GM19035 (cell line): ENCODE measurements around the gene CARD19.
A peak's percentile ranks its signal among the peaks of the same experiment; 100 is the strongest.
"Not testable (repeated sequence)": the region's sequence is repeated elsewhere in the genome, so short reads cannot be mapped to it uniquely, and the experiment has no call there.

Source experiments
- ATAC-seq: cut with Tn5 transposase; IDR thresholded peaks from one replicate; pipeline ENCODE4 v1.9.1; 2021; ENCODE audit not compliant: unreplicated experiment

Gene CARD19

DNA sequence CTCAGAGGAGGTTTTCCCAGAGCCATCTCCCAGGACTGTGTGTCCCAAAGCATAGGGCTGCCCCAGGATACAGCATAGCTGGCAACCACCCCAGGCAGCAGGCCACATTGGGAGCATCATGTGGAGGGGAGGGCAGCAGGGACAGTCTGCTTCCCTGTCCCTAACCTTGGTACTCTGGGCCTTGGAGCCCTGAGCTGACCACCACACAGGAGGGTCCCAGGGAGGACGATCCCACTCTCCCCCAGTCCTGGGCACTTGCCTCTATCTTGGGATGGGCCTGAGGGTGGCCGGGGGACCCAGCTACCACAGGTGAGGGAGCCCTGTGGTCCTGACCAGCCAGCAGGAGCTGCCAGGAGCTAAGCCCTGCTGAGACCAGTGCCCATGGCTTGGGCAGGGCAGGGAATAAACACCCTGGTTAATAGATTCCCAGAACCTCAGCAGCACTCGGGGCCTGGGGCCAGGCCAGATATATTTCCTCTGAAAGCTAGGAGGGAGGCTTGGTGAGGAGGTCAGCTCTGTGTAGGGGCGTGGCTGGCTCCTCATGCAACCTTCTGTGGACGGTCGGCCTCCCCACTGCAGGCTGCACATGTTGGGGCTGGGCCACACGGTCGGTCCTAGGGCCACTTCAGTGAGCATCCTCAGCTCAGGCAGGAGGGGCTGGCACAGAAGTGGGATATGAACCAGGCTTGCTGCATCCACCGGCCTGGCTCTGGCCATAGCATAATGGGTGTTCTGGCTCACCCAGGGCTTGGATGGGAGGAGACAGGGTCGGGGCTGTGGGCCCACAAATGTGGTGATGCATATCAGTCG lies 33.9 kb downstream of the CARD19 start:
- no peak for ATAC-seq

DNA sequence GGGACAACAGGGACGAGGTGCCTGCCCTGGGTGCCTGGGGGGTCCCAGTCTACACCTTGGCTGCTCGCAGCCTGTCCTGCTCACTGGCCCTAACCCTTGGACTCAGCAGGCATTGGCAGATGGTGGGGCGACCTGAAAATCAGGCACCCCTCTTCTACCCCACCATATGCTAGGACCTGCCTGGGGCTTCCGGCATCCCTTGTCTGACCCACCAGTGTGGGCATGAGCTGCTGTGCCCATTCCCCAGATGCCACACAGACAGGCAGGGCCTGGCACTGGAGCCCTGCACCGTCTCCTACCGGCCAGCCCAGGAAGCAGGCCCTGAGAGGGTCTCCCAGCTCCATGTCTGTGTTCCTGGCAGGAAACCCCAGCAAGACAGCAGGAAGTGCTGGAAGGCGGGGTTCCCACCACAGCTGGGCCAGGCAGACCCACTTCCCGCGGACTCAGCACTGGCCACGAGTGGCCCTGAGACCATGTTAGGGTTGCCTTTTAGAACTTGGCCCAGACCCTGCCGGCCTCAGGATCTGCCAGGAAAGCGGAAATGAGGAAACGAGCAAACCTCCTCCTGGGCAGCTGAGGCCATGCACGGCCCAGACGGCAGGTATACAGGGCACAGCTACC lies 35.0 kb downstream of the CARD19 start:
- ATAC-seq, result no peak

DNA sequence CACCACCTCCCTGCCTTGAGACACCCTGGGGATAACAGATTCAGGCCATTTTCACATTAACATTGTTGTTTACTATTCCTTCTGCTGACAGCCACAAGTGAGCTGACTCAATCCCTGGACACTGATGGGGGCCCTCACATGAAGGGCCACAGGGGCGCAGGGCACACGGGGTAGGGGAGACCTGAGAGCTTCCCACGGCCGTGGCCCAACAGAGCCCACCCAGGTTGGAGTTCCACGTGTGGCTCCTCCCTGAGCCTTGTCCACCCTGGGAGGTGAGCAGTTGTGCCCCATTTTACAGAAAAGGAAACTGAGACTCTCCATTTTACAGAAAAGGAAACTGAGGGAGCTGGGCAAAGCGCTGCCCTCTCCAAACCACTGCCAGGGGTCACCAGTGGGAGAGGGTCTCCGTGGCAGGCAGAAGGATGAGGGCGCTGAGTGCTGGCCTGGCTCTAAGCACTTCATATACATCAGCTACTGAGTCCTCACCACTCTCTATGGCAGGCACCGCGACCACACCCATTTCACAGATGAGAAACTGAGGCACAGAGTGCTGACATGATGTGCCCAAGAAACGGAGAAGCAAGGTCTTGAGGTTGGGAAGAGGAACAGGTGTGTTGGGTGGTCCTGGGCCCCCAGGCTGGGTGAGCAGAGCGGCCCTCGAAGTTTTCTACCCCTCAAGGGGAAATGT lies 35.7 kb downstream of the CARD19 start:
- no peak for ATAC-seq

DNA sequence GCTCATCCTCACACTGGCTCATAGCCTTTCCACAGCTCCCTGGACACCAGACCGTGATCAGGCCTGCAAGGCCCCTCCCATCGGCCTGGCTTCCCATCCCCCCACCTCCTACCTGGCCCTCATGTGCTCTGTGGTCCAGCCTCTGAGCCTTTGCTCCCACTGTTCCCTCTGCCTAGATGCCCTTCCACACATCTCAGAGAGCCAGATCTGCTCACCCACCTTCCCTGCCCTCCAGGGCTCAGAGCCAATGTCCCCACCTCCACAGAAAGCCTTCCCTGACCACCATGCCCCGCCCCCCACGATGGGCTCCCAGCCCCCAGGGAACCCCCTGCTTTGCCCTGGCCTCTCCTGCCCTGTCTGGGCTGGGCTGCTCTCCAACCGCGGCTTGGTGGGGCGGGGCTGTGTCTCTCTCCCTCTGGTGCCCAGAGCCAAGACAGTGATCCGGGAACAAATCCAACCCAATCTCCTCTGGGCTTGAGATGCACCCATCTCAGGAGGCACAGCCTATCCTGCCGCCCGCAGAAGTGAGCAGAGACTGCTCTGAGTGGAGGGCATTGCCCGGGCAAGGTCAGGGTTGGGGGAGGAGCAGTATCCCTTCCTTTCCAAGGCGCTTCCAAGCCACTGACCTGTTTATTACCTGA lies 36.4 kb downstream of the CARD19 start:
- no peak for ATAC-seq

DNA sequence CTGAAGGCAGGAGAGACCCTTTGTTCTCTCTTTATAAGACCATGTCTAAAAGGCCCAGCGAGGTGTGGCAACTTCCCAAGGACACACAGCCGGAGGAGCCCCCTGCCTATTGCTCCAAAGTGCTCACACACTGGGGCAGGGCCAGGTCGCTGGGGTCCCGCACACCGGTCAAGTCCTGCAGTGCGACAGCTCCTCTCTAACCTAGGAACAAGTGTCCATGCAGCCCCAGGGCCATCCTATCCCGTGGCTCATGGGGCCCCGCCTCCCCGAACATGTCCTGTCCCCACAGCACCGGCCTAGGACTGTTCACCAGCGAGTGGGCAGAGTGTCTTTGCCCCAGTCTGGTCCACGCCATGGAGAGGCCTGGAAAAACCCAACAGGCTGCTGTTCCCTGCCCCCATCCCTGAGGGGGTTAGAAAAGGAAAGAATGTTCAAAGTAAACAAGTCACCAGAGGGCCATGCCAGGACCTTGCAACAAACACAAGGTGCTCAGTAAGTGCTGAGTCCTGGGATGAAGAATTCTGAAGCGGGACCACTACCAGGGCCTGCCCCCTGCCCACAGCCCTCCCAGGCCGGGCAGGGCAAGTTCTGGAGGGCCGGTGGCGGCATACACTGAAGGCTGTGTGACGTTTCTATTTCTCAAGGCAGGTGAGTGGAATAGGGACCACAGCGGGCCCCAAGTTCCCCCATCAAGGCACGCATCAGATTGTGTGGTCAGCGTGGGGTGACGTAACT lies 37.1 kb downstream of the CARD19 start:
- ATAC-seq, result no peak

DNA sequence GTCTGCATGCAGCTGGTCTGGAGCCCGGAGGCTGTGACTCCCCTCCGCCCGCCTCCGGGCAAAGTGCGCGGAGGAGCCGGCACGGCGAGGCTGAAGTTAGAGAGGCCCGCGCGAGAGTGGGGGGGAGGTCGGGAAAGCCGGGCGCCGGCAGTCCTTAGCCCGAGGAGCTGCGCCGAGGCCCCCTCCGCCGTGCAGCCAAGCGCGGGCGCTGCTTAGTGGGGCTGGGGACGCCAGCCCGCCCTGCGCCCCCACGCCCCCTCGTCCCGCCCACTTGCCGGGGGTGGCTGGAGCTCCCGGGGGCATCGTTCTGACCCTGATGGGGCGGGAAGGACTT lies 37.6 kb downstream of the CARD19 start:
- ATAC-seq, result peak; percentile 50

DNA sequence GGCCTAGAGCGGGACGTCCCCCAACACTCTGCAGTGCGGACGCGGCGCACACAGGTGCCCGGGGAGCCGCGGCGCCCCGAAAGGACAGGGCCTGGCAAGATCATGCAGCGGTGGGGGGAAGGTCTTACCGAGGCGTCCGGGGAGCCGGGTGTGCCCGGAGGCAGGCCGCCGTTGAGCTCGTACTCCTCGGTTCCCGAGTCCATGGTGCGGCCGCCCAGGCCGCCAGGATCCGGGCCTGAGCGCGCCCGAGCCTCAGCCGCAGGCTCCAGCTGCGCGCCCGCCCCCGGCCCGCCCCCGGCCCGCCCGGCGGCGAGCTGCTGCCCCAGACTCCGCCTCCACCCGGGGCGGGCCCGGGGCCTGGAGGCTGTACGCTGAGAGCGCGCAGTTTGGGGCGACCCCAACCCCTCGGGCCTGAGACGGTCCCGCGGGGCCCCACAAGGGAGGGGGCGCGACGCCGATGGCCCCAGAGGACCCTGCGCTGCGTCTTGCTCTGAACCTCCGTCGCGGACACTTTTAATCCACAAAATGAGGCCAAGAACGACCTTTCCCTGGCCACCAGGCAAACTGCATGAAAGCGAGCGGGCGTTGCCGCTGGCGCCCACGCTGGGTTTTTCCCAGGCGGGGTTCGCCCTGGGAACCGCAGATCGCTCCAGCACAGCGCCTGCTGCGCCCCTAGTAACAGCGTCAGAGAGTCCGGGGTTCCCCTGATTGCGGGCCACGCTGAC lies 38.2 kb downstream of the CARD19 start, which contains the start of gene NINJ1:
NINJ1 (minus strand) TSS at position 237 of the 725 bp plus-strand sequence; CDS start at position 203, 34 bp downstream.
- ATAC-seq, result peak; percentile 73

DNA sequence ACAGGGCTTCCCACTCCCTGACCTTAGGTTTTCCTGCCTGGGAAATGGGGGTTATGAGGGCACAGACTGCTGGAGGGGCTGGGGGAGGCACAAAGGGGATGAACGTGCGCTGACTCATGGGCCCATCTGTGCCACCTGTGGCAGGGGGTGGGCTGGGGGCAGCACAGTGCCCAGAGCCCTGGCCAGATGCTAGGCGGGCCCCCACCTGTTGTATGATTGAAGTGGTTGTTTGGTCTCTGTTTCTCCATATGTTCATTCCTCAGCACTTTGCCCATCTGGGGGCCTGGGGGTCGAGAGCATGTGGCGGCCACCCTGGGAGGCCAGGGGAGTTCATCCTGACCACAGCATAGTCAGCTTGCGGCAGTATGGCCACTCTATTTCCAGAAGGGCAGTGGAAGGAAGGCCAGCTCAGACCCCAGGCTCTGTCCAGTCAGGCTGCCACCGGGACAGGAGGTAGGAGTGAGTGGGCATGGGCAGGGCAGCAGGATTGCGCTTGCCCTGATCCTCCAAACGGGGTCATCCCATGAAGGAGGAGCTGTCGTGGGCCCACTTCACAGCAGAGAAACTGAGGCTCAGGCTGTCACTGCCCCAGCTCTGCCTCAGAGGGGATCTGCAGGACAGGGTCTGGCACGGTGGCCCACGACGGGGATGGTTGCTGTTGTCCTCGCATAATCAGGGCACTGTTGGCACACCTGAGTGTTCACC lies 38.9 kb downstream of the CARD19 start:
- ATAC-seq, result no peak

DNA sequence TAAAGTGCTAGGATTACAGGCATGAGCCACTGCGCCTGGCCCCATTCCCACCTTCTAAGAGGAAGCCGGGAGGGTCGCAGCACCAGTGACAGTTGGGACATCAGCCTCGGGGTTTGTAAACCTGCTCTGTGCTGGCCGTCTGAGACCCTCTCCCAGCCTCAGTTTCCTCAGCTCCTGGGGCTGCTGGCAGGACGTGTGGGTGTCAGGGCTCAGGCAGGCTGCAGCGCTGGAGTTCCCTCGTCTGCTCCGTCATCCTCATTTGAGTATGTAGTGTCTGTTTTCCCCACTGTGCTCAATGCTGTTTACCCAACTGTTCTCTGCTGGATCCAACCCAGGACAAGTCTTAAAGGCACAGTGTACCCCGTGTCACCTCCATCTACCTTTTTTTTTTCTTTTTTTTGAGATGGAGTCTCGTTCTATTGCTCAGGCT lies 40.0 kb downstream of the CARD19 start:
- no peak for ATAC-seq

DNA sequence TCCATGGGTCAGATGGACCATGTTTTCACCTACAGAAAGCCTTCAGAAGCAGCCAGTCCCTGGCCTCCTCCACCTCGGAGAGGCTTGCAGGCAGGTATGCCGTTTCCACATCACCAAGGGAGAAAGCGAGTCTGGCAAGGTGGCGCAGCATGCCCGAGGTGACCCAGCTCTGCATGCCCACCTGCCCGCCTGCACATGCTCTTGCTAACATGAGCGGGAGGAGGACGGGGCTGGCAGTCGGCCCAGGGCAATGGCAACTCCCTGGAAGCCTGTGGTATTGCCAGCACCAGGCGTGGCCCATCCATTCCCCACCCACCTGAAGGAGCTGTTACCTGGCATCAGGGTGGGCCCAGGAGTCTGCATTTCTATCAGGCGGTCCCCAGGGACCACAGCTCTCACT lies 41.3 kb downstream of the CARD19 start:
- ATAC-seq, result no peak

DNA sequence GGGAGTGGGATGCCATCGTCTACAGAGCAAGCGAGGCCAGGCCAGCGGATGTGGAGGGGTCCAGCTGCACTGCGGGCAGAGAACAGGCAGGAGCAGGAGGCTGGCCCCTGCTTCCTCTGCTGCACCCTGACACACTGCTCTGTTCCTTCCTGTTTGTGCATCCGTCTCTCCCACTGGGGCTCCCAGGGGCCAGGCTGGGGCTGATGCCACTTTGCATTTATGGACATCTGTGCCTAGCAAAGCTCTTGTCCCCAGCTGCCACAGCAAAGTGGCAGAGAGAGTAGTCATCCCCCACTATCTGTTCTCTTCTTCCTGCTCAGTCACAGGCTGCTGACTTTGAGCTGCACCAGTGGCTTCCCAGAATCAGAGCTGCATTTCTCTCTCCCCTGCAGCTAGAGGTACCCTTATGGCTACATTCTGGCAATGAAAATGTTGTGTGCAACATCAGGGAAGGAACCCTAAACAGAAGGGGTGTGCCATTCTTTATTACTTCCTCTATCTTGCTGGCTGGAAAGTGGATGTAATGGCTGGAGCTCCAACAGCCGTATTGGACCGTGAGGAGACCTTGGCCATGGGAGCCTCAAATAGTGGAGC lies 42.3 kb downstream of the CARD19 start:
- no peak for ATAC-seq

DNA sequence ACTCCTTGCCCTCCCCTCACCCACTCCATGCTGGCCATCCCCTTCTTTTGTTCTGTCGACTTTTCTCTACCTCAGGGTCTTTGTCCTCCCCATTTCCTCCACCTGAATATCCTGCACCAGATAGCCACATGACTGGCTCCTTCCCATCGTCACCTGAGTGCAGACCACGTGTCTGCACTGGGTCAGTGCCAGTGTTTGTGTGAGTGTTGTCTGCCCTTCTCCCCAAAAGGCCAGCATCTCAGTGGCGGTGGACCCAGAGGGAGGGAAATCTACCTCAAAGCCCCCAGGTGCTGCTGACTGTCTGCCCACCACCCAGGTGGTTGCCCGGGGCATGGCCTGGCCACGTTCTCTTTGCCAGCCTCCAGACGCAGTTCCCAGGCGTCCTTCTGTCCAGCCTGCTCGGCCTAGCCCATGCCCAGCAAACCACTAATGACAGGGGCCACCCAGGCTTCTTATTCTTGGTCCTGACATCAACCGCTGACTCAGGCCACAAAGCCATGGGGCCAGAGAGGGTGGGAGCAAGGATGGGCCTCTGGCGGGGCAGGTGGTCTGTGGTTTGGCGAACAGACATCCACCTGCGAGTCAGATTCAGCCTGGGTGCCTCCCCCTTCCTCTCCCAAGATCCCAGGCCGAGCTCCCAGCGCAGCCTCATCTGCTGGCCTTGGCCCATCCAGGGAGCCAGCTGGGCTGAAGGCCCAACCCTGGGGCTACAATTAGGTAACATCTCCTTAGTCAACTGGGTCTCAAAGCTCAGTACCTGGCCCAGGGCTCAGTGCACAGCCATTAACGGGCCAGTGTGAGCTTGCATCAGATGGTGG lies 43.6 kb downstream of the CARD19 start:
- ATAC-seq, result no peak

DNA sequence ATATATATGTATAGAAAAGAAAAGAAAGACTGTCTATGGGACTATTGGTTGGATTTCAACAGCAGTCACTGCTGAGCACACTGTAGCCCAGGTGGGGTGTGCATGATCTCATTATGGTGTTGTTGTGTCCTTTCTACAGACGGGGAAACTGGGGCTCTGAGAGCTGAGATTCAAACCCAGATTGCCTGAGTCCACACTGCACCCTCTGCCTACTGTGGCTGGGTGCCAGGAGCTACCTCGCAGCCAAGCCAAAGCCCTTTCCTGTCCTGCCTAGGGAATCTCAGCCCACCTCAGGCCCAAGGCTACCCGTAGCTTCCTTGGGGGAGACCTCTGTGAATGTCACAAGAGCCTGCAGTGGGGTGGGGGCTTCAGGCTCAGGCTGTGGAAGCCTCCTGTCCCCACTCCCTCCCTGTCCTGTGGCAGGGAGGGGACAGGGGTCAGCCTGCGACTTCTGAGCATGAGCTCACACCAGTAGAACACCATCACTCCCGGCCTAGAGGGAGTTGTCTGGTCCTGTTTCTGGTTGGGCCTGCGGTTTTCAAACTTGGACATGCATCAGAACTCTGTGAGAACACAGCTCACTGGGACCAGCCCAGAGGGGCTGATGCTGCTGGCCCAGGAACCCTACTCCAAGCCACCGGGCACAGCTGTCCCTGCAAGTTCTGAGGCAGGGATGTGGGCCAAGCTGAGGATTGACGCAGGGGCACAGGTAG lies 45.9 kb downstream of the CARD19 start:
- no peak for ATAC-seq

DNA sequence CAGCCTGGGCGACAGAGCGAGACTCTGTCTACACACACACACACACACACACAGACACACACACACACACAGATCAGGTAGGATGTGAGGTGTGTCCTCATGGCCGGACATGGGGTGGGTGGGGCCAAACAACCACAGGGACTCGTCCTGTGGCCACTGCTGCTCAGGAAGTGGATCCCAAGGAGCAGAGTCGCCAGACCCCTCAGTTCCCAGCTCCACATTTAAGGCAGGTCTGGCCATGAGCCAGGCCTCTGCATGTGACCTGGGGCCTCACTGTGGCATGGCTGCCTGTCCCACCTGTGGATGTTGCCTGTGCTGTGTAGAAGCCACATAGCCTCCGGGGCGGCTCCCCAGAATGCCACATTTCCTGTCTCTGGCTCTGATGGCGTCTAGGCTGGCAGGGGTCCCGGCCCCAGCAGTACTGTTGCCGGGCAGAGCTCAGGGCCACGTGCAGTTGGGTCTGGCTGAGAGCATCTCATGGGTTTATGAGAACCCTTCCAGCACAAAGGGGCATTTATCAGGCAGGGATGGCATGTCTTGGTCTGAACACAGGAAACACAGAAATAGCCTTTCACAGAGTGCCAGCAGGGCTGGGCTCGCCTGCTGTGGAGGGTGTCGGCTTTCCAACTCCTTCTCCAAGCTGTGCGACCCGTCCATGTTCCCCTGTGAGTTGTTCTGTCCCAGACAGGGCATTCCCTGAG lies 48.0 kb downstream of the CARD19 start:
- no peak for ATAC-seq

DNA sequence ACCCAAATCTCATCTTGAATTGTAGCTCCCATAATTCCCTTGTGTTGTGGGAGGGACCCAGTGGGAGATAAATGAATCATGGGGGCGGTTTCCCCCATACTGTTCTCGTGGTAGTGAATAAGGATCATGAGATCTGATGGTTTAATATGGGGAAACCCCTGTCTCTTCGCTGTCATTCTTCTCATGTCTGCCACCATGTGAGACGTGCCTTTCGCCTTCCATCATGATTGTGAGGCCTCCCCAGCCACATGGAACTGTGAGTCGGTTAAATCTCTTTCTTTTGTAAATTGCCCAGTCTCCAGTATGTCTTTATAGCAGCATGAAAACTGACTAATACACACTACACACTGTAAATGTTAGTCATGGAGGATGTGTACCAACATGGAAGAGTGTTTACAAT lies 50.7 kb downstream of the CARD19 start:
- not testable (repeated sequence) for ATAC-seq

DNA sequence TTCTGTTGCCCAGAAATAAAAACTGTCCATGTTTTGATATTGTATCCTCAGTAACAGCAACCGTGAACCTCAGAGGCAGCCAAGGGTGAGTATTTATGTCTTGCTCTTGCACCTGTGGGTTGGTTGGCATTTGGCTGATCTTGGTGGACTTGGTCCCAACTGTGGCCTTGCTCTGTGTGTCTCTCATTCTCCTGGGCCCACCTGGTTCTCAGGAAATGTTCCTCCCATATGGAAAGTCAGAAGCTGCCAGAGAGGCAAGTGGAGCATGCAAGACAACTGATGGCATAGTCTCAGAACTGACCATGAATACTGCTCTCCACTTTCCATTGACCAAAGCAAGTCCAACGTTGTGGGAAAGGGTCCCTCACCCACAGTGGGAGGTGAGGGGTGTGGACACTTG lies 51.6 kb downstream of the CARD19 start:
- ATAC-seq, result no peak

DNA sequence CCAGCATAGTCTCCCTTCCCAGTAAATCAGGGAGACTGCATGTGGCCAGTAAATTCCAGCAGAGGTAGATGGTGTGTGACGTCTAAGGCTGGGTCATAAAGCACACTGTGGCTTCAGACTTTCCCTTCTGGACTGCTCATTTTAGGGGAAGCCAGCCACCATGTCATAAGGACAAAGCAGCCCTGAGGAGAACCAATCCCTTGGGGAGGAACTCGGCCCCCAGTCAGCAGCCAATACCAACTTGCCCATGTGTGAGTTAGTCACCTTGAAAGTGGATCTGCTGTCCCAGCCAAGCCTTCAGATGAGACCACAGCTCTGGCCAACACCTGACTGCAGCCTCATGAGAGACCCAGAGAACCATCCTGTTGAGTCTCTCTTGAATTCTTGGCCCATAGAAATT lies 52.7 kb downstream of the CARD19 start:
- ATAC-seq, result no peak
